ENCODE data around the gene NDRG4. TPM values are rescaled to one million over a fixed set of nuclear protein-coding genes. Genes with fewer than 3 reads are reported as not detected.

Gene NDRG4
- total and polyA plus RNA-seq, 5 donors from 2014 or later: 0.15 to 0.52 (median 0.40) TPM; not detected in 2

DNA sequence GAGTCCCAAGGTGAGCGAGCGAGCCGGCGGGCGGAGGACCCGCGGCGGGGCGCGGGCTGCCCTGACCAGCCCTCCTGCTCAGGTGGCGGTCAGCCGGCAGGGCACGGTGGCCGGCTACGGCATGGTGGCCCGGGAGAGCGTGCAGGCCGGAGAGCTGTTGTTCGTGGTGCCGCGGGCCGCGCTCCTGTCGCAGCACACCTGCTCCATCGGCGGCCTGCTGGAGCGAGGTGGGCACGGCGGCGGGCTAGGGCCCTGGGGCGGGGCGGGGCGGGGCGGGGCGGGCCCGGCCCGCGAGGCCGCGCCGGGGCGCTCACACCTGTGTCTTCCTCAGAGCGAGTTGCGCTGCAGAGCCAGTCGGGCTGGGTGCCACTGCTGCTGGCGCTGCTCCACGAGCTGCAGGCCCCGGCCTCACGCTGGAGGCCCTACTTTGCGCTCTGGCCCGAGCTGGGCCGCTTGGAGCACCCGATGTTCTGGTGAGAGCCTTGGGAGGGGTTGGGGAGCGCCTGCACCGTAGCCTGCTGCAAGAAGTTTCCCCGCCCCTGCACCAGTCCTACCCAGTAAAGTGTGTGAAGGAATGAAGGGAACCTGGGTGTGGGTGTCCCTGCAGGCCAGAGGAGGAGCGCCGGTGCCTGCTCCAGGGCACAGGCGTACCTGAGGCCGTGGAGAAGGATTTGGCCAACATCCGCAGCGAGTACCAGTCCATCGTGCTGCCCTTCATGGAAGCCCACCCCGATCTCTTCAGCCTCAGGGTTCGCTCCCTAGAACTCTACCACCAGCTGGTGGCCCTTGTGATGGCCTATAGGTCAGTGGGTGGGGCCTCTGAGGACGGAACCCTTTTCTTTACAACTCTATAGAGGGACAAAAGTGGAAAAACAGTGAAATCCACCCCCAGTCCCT, 16.2 kb downstream of the NDRG4 start:
- ATAC-seq (ENCODE audit: low read depth in 2 of 2): peak; percentile 66 to 71
- Mint-ChIP-seq H3K4me3 (peak overlapping the region; percentile 81 to 93 (median 90)), H3K4me1 (peaks cover 12 to 36% (median 22%) of the 10 kb centered on the region in 4 donors), H3K27ac (peak overlapping the region in 2 of 3 donors; percentile 55 to 95), H3K36me3 (peaks cover 16% of the 10 kb centered on the region), H3K9me3 (no peaks in the 10 kb centered on the region), H3K27me3 (no peaks in the 10 kb centered on the region)
- Histone ChIP-seq H3K9me3 (ENCODE audit: control insufficient read depth in 2 of 2, low read length in 2 of 2) (no peaks in the 10 kb centered on the region), H3K36me3 (ENCODE audit: control insufficient read depth, insufficient read depth, low read length) (peaks cover 33% of the 10 kb centered on the region), H3K27me3 (ENCODE audit: control insufficient read depth, insufficient read depth, low read length) (no peaks in the 10 kb centered on the region), H3K4me1 (ENCODE audit: control insufficient read depth, insufficient read depth, low read length, poor library complexity, severe bottlenecking) (peaks cover 13% of the 10 kb centered on the region), H3K27ac (ENCODE audit: insufficient read depth, low read length, poor library complexity, severe bottlenecking) (peak overlapping the region; percentile 64), H3K4me3 (ENCODE audit: low read depth, low read length) (no peak overlapping the region)
- peak; percentile 35 to 56 (median 55) for DNase-seq

DNA sequence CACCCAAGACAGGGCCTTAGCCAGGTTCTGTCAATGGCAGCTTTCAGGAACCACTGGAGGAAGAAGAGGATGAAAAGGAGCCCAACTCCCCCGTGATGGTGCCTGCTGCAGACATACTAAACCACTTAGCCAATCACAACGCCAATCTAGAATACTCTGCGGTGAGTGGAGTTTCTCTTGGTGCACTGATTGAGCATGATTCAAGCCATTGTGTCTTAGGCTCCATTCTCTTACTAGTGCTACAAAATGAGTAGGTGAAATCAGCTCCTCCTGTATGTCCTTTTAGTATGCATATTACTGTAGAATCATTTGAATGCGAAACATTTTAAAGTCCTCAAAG, 16.8 kb downstream of the NDRG4 start:
- no peaks in the 10 kb centered on the region for H3K27me3 ChIP-seq (ENCODE audit: control insufficient read depth, insufficient read depth, low read length)
- H3K4me3 Mint-ChIP-seq: peak overlapping the region; percentile 81 to 91 (median 82)
- peaks cover 39% of the 10 kb centered on the region for H3K36me3 ChIP-seq (ENCODE audit: control insufficient read depth, insufficient read depth, low read length)
- no peak overlapping the region for H3K4me3 ChIP-seq (ENCODE audit: low read depth, low read length)
- H3K9me3 Mint-ChIP-seq: no peaks in the 10 kb centered on the region
- H3K27me3 Mint-ChIP-seq: no peaks in the 10 kb centered on the region
- H3K27ac Mint-ChIP-seq: peak overlapping the region; percentile 3 to 79 (median 59)
- no peak for ATAC-seq (ENCODE audit: low read depth in 2 of 2)
- peaks cover 12 to 36% (median 21%) of the 10 kb centered on the region in 4 donors for H3K4me1 Mint-ChIP-seq
- no peak overlapping the region for H3K27ac ChIP-seq (ENCODE audit: insufficient read depth, low read length, poor library complexity, severe bottlenecking)
- H3K9me3 ChIP-seq (ENCODE audit: control insufficient read depth in 2 of 2, low read length in 2 of 2): no peaks in the 10 kb centered on the region
- peaks cover 13% of the 10 kb centered on the region for H3K4me1 ChIP-seq (ENCODE audit: control insufficient read depth, insufficient read depth, low read length, poor library complexity, severe bottlenecking)
- peaks cover 20% of the 10 kb centered on the region for H3K36me3 Mint-ChIP-seq
- DNase-seq: no peak

DNA sequence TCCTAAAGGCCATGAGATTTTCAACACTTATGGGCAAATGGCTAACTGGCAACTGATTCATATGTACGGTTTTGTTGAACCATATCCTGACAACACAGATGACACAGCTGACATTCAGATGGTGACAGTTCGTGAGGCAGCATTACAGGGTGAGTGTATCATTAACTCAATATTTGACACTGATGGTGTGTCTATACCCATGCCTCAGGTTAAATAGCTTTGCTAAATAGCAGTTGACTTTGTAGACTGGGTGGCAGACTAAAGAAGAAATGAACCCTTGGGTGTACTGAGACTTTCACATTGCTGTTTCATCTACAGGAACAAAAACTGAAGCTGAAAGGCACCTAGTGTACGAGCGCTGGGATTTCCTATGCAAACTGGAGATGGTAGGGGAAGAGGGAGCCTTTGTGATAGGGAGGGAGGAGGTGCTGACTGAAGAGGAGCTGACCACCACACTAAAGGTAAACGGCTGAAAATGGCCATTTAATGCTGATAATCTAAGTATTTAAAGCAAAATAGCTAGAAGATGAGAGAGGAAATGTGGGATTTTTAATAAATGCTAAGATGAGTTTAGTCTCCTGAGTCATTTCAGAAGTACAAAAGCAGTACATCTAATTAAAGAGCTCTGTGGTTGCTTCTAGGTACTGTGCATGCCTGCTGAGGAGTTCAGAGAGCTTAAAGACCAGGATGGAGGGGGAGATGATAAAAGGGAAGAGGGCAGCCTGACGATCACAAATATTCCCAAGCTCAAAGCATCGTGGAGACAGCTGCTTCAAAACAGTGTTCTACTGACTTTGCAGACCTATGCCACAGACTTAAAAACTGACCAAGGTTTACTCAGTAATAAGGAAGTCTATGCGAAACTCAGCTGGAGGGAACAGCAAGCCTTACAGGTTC, 18.4 kb downstream of the NDRG4 start:
- peaks cover 10 to 27% (median 18%) of the 10 kb centered on the region in 4 donors for H3K4me1 Mint-ChIP-seq
- no peak overlapping the region for H3K4me3 ChIP-seq (ENCODE audit: low read depth, low read length)
- H3K9me3 ChIP-seq (ENCODE audit: control insufficient read depth in 2 of 2, low read length in 2 of 2): no peaks in the 10 kb centered on the region
- H3K36me3 Mint-ChIP-seq: peaks cover 30% of the 10 kb centered on the region
- no peaks in the 10 kb centered on the region for H3K9me3 Mint-ChIP-seq
- H3K4me1 ChIP-seq (ENCODE audit: control insufficient read depth, insufficient read depth, low read length, poor library complexity, severe bottlenecking): peaks cover 13% of the 10 kb centered on the region
- no peaks in the 10 kb centered on the region for H3K27me3 Mint-ChIP-seq
- H3K4me3 Mint-ChIP-seq: peak overlapping the region in 1 of 4 donors; percentile 29
- DNase-seq (peak in 1 of 3 donors; percentile 27), ATAC-seq (ENCODE audit: low read depth in 2 of 2) (no peak)
- no peak overlapping the region for H3K27ac ChIP-seq (ENCODE audit: insufficient read depth, low read length, poor library complexity, severe bottlenecking)
- no peaks in the 10 kb centered on the region for H3K27me3 ChIP-seq (ENCODE audit: control insufficient read depth, insufficient read depth, low read length)
- H3K36me3 ChIP-seq (ENCODE audit: control insufficient read depth, insufficient read depth, low read length): peaks cover 53% of the 10 kb centered on the region
- H3K27ac Mint-ChIP-seq: peak overlapping the region; percentile 23 to 83 (median 26)

DNA sequence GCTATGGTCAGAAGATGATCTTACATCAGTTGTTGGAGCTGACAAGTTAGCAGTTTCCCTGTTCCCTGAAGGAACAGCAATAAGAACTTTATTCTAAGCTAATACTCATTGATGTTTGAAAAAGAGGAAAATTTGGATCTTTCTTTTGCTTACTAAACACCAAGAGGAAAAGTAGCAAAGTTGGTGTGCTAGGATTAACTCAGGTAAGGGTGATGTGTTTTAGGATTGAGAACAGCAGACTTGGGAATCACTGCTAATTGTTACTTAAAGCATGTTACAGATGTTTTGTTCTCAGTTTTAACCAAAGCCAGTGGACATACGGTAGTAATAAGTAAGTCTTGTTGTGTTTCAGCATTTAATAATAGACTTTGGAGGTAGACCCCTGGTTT, 19.0 kb downstream of the NDRG4 start:
- DNase-seq (no peak), ATAC-seq (ENCODE audit: low read depth in 2 of 2) (no peak)
- H3K27me3 Mint-ChIP-seq: no peaks in the 10 kb centered on the region
- no peaks in the 10 kb centered on the region for H3K27me3 ChIP-seq (ENCODE audit: control insufficient read depth, insufficient read depth, low read length)
- peaks cover 59% of the 10 kb centered on the region for H3K36me3 ChIP-seq (ENCODE audit: control insufficient read depth, insufficient read depth, low read length)
- no peak overlapping the region for H3K4me3 ChIP-seq (ENCODE audit: low read depth, low read length)
- H3K27ac Mint-ChIP-seq: no peak overlapping the region
- H3K4me1 Mint-ChIP-seq: peaks cover 7 to 27% (median 18%) of the 10 kb centered on the region in 4 donors
- no peaks in the 10 kb centered on the region for H3K9me3 ChIP-seq (ENCODE audit: control insufficient read depth in 2 of 2, low read length in 2 of 2)
- H3K4me1 ChIP-seq (ENCODE audit: control insufficient read depth, insufficient read depth, low read length, poor library complexity, severe bottlenecking): peaks cover 13% of the 10 kb centered on the region
- H3K4me3 Mint-ChIP-seq: no peak overlapping the region
- no peaks in the 10 kb centered on the region for H3K9me3 Mint-ChIP-seq
- H3K36me3 Mint-ChIP-seq: peaks cover 31% of the 10 kb centered on the region
- no peak overlapping the region for H3K27ac ChIP-seq (ENCODE audit: insufficient read depth, low read length, poor library complexity, severe bottlenecking)

DNA sequence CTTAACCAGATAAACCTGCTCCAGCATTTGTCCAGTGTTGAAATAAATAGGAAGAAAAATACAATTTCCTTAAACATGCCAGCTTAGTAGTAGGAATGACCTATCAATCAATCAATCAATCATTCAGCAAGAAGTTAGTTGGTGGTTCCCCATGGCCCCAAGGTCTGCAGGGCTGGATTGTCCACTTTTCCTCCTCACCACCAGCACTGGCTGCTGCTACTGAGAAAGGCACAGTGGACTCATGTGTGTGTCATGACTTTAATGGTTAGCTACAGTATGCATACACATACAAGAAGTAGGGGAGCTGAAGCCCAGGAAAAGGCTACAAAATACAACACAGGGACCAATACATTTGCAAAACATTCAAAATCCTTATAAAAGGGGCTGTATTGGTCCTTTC, 19.8 kb downstream of the NDRG4 start:
- Mint-ChIP-seq H3K27ac (peak overlapping the region in 1 of 3 donors; percentile 36), H3K9me3 (no peaks in the 10 kb centered on the region), H3K4me3 (no peak overlapping the region), H3K4me1 (peaks cover 4 to 25% (median 16%) of the 10 kb centered on the region in 4 donors), H3K27me3 (no peaks in the 10 kb centered on the region), H3K36me3 (peaks cover 32% of the 10 kb centered on the region)
- H3K9me3 ChIP-seq (ENCODE audit: control insufficient read depth in 2 of 2, low read length in 2 of 2): no peaks in the 10 kb centered on the region
- no peak overlapping the region for H3K27ac ChIP-seq (ENCODE audit: insufficient read depth, low read length, poor library complexity, severe bottlenecking)
- no peak overlapping the region for H3K4me3 ChIP-seq (ENCODE audit: low read depth, low read length)
- no peak for DNase-seq
- H3K4me1 ChIP-seq (ENCODE audit: control insufficient read depth, insufficient read depth, low read length, poor library complexity, severe bottlenecking): peaks cover 12% of the 10 kb centered on the region
- no peaks in the 10 kb centered on the region for H3K27me3 ChIP-seq (ENCODE audit: control insufficient read depth, insufficient read depth, low read length)
- no peak for ATAC-seq (ENCODE audit: low read depth in 2 of 2)
- H3K36me3 ChIP-seq (ENCODE audit: control insufficient read depth, insufficient read depth, low read length): peaks cover 67% of the 10 kb centered on the region

DNA sequence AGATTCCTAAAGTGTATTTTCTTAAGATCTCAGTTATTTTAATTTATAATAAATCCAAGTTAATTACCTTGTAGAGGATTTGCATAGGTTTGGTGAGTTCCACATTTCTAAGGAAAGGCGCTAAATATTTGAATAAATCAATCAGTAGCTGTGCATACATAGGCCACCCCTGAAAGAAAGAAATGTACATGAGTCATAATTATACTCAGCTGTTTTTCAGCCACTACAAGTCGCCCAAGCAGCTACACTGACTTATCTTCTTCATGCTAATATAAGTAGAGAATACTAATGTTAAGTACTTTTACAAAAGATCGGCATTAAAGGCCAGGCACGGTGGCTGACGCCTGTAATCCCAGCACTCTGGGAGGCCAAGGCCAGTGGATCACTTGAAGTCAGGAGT, 30.2 kb downstream of the NDRG4 start:
- Mint-ChIP-seq H3K36me3 (peaks cover 40% of the 10 kb centered on the region), H3K9me3 (no peaks in the 10 kb centered on the region), H3K27me3 (no peaks in the 10 kb centered on the region), H3K27ac (peak overlapping the region in 1 of 3 donors; percentile 14), H3K4me1 (peaks cover 0 to 16% (median 3%) of the 10 kb centered on the region in 4 donors), H3K4me3 (no peak overlapping the region)
- Histone ChIP-seq H3K4me3 (ENCODE audit: low read depth, low read length) (no peak overlapping the region), H3K27ac (ENCODE audit: insufficient read depth, low read length, poor library complexity, severe bottlenecking) (no peak overlapping the region), H3K27me3 (ENCODE audit: control insufficient read depth, insufficient read depth, low read length) (no peaks in the 10 kb centered on the region), H3K4me1 (ENCODE audit: control insufficient read depth, insufficient read depth, low read length, poor library complexity, severe bottlenecking) (no peaks in the 10 kb centered on the region), H3K9me3 (ENCODE audit: control insufficient read depth in 2 of 2, low read length in 2 of 2) (no peaks in the 10 kb centered on the region), H3K36me3 (ENCODE audit: control insufficient read depth, insufficient read depth, low read length) (peaks cover 89% of the 10 kb centered on the region)
- ATAC-seq (ENCODE audit: low read depth in 2 of 2): no peak
- DNase-seq: no peak

DNA sequence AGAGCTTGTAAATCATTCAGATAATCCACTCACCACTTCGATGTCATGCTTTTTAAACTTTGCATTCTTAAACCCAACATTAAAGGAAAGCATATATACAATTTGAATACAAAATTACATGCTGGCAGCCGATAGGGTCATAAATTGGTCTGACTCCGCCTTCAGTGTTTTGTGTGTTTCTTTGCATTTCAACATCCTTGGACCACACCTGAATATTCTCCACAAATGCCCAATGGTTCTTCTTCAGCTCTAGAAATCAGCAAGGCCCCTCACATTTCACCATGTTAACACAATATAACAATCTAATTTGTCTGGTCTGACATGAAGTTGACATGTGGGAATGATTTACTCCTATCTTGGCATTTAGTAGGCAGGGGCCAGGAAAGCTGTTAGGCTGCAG, 32.5 kb downstream of the NDRG4 start:
- Mint-ChIP-seq H3K9me3 (no peaks in the 10 kb centered on the region), H3K4me1 (peaks cover 0 to 11% (median 4%) of the 10 kb centered on the region in 4 donors), H3K4me3 (no peak overlapping the region), H3K36me3 (peaks cover 37% of the 10 kb centered on the region), H3K27me3 (no peaks in the 10 kb centered on the region), H3K27ac (no peak overlapping the region)
- Histone ChIP-seq H3K9me3 (ENCODE audit: control insufficient read depth in 2 of 2, low read length in 2 of 2) (no peaks in the 10 kb centered on the region), H3K36me3 (ENCODE audit: control insufficient read depth, insufficient read depth, low read length) (peaks cover 97% of the 10 kb centered on the region), H3K4me3 (ENCODE audit: low read depth, low read length) (no peak overlapping the region), H3K27ac (ENCODE audit: insufficient read depth, low read length, poor library complexity, severe bottlenecking) (no peak overlapping the region), H3K4me1 (ENCODE audit: control insufficient read depth, insufficient read depth, low read length, poor library complexity, severe bottlenecking) (no peaks in the 10 kb centered on the region), H3K27me3 (ENCODE audit: control insufficient read depth, insufficient read depth, low read length) (no peaks in the 10 kb centered on the region)
- DNase-seq: no peak
- no peak for ATAC-seq (ENCODE audit: low read depth in 2 of 2)
